IPS-18c (cell line): ENCODE measurements around the gene BHLHE41.

Source experiments
- H3K4me3 ChIP-seq: 2 replicates; pipeline ENCODE4 v1.7.0; 2013; ENCODE audit warnings: low read depth, mild to moderate bottlenecking, low read length, moderate library complexity; ENCODE audit not compliant: insufficient read depth
- H3K9me3 ChIP-seq: one replicate; pipeline ENCODE4 v1.6.1; 2013; ENCODE audit warnings: mild to moderate bottlenecking, low read length, moderate library complexity; ENCODE audit not compliant: control insufficient read depth, insufficient read depth

The BHLHE41 gene

GRCh38 chr12:26124446-26125399, at the start of gene BHLHE41:
Gene BHLHE41 (minus strand): TSS chr12:26125037. CDS start chr12:26124779, 258 bp downstream.
- Histone ChIP-seq H3K4me3 (peak within 1 kb of the TSS; percentile 76), H3K9me3 (no peaks in the 10 kb centered on the region)

DNA sequence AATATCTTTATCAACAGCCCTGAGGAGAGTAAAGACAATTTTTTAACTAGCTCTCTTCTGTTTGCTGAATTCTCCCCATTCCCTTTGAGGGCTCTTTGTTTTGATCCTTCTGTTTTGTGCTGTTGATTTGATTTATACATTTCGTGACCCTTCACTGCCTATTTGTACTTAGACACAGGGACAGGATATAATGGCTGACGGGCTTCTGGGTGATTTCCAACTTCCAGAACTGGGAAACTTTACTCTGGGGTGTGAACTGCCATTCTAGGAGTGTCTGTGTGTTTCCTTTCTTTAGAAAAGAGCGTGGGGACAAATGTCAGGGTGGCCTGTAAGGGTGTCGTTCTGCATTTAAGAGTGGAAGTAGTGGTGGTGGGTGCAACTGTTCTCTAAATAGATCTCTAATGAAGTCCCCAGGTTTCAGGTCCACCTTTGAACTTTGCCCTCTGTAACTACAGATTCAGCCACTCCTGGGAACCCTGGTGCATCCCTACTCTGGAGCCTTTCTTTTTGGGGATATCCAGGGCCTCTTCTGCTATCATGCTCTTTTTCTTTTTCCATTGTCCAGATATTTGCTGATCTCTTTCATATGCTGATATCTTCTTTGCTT, 48.2 kb upstream of the BHLHE41 start:
- H3K4me3 ChIP-seq, result no peak overlapping the region
- H3K9me3 ChIP-seq, result no peaks in the 10 kb centered on the region

GRCh38 chr12:26172539-26172938, 47.7 kb upstream of the BHLHE41 start:
- no peak overlapping the region for H3K4me3 ChIP-seq

DNA sequence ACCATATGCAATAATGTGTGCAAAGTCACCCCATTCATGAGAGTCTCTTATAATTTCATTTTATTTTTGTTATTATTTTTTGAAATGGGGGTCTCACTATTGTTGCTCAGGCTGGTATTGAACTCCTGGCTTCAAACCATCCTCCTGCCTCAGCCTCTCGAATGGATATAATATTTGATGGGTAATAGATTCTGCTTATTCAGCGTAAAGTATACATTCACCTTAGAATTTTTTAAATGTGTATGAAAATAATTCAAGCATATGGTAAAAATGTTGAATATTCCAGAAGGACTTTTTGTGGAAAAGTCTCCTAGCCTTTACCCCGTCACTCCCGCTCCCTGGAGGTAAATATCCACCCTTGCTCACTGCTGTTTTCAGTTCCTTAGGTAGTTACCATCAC, 47.2 kb upstream of the BHLHE41 start:
- Histone ChIP-seq H3K9me3 (no peaks in the 10 kb centered on the region), H3K4me3 (no peak overlapping the region)

More at GRCh38 chr12:26172539-26172938, 47.7 kb upstream of the BHLHE41 start:
- H3K9me3 ChIP-seq, result no peaks in the 10 kb centered on the region

DNA sequence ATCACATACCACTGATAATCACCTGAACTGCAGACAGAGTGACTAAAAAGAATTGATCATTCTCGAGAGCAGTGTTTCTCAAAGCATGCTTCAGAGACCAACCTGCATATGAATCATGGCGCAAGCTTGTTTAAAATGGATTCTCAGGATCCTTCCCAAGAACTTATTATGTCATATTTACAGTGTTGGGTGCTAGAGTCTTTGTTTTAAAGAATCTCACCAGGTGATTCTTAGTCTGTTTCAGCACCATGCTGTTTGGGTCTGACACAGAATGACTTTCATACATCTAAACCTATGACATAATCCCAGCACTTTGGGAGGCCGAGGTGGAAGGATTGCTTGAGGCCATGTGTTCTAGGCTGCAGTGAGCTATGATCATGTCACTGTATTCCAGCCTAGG, 39.3 kb upstream of the BHLHE41 start:
- Histone ChIP-seq H3K9me3 (no peaks in the 10 kb centered on the region), H3K4me3 (no peak overlapping the region)

- no peak overlapping the region for H3K4me3 ChIP-seq
Observed at GRCh38 chr12:26162905-26163304, 38.1 kb upstream of the BHLHE41 start.

GRCh38 chr12:26162174-26162573, 37.3 kb upstream of the BHLHE41 start:
- Histone ChIP-seq H3K4me3 (no peak overlapping the region), H3K9me3 (no peaks in the 10 kb centered on the region)

More at GRCh38 chr12:26162905-26163304, 38.1 kb upstream of the BHLHE41 start:
- H3K9me3 ChIP-seq, result no peaks in the 10 kb centered on the region

GRCh38 chr12:26158078-26158764, 33.4 kb upstream of the BHLHE41 start:
- no peak overlapping the region for H3K4me3 ChIP-seq
- no peaks in the 10 kb centered on the region for H3K9me3 ChIP-seq

- H3K4me3 ChIP-seq, result no peak overlapping the region
- no peaks in the 10 kb centered on the region for H3K9me3 ChIP-seq
Observed at GRCh38 chr12:26157001-26157400, 32.2 kb upstream of the BHLHE41 start.

GRCh38 chr12:26156201-26156871, 31.5 kb upstream of the BHLHE41 start:
- Histone ChIP-seq H3K9me3 (no peaks in the 10 kb centered on the region), H3K4me3 (no peak overlapping the region)

DNA sequence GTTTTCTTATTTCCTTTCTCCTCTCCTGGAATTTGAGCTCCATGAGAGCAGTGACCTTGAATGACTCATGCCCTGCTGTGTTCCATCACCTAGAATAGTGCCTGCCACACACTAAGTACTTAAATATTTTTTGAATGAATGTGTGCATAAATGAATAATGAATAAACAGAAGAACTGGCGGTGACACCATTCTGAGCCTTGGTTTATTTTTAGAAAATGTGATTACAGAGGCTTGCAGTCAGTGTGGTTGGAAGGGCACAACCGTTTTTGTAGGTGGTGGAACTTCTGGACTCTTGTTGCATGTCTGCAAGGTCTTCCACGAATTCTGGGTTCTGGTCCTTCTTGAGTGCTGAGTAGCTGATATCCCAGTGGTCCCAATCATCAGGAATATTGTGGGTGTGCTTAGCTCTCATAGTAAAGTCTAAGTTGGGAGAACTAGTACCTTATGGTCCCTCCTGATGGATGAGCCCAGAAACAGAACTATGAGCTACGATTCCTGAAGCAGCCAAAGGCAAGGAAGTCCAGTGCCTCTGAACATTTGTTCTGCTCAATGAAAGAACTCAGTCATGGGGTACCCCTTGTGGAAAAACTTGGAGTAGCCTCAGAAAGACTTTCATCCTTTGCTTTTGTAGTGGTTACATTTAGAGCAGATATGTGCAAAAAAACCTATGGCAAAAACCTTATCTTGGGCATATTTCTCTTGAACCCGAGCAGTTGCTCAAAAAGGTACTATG, 28.8 kb upstream of the BHLHE41 start:
- H3K9me3 ChIP-seq, result peaks cover 2% of the 10 kb centered on the region
- no peak overlapping the region for H3K4me3 ChIP-seq

GRCh38 chr12:26152507-26153102, 27.8 kb upstream of the BHLHE41 start:
- Histone ChIP-seq H3K4me3 (no peak overlapping the region), H3K9me3 (peaks cover 2% of the 10 kb centered on the region)

DNA sequence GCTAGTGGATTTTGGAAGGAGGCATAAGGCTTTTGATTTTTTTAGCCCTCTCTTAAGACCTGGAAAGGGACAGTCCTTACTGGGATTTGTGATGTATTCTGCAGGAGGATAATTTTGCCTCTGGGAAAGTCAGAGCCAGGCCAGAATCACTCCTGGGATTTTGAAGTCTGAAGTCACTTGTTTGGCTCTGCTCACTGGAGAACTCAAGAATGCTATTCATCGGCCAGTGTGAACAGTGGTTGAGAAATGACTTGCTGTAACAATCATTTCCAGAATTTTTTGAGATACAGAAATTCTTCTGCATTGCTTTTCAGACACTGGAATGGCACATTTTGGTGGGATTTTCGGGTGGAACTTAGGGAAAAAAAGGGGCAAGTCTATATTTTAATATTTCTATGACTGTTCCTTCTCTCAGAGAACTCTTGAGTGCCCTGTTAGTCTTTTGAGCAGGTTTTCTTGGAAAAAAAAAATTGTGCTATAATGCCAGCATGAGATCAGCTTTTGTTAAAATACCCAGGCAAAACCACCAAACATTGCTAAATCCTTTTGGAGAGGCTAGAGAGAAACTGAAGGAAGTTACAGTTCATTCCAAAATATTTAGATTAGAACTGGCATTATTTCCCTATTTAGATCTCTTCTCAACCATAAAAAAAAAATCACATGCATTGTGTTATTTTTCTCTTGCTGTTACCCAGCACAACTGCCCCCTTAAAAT, 26.1 kb upstream of the BHLHE41 start:
- Histone ChIP-seq H3K4me3 (no peak overlapping the region), H3K9me3 (peaks cover 2% of the 10 kb centered on the region)

DNA sequence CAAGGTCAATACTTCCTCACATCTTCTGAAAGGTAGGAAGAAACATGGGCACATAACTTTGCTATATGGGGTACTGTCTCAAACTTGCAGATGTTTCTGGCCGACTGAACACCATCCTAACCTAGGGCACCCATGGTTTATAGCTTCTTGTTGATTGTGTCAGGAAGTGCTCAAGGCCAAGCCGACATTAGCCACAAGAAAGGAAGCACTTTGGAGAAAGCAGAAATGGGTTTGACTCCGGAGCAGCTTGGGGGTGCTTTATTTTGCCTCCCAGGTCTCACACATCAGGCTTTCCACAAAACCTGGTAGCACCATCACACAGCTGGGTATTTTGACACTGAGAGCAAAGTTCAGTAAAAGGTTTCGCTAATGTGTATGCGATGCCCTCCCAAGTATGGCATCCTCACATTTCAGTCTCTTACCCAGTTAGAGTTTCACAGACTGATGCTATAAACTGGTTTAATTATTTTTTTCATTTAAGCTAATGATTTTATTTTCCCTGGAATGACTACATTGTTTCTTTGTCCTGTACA, 25.2 kb upstream of the BHLHE41 start:
- H3K9me3 ChIP-seq, result peaks cover 2% of the 10 kb centered on the region
- H3K4me3 ChIP-seq, result no peak overlapping the region

DNA sequence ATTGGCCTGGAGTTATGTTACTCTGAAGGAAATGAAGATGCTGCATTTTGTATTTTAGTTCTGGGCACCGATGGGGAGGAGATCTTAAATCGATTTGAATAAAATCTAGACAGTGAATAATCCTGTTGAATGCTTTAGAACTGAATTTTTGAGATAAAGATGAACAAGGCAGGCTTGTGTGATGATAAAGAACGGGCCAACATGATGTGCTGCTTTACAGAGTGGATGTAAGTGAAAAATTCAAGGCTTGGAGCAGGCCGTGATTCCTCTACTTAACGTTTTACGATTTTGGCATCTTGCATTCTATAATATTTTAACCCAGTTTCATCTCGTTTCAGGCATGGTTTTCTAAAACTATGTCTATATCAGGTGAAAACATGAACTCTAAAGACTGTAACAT, 23.5 kb upstream of the BHLHE41 start:
- Histone ChIP-seq H3K4me3 (no peak overlapping the region), H3K9me3 (peaks cover 2% of the 10 kb centered on the region)

DNA sequence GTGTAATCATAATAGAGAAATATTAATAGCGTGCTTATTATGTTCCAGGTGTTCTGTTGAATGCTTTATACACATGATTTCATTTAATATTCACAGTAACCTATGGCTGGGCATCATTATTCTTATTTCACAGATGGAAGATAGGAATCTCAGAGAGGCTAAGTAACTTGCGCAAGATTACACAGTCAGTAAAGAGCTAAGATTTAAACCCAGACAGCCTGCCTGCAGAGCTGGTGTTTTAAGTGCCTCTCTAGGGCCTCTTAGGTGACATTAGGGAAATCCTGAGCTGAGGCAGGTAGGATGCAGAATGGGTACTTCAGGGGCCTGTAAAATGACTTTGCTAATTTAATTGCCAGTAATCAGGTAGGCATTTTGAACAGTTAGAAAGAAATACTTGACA, 18.5 kb upstream of the BHLHE41 start:
- peaks cover 2% of the 10 kb centered on the region for H3K9me3 ChIP-seq
- no peak overlapping the region for H3K4me3 ChIP-seq
